Muscle of leg (tissue), 11 donors: Measurements from ENCODE around the gene UACA. TPM values are rescaled to one million over a fixed set of nuclear protein-coding genes. Genes with fewer than 3 reads are reported as not detected.

Experiments used
- DNase-seq: peaks from one replicate; pipeline ENCODE4 v3.0.0; 2013
- H3K27ac ChIP-seq: one replicate; pipeline ENCODE4 v1.5.1; 2013; ENCODE audit warnings: mild to moderate bottlenecking, low read length, control low read depth
- H3K27me3 ChIP-seq: one replicate; pipeline ENCODE4 v1.6.1; 2013; ENCODE audit warnings: low read length; ENCODE audit not compliant: control insufficient read depth, insufficient read depth
- H3K36me3 ChIP-seq: one replicate; pipeline ENCODE4 v1.6.1; 2013; ENCODE audit warnings: low read length; ENCODE audit not compliant: control insufficient read depth, insufficient read depth
- H3K4me1 ChIP-seq: one replicate; pipeline ENCODE4 v1.6.1; 2013; ENCODE audit warnings: low read length; ENCODE audit not compliant: control insufficient read depth, insufficient read depth
- H3K4me3 ChIP-seq: one replicate; pipeline ENCODE4 v1.5.1; 2013; ENCODE audit warnings: low read length, control low read depth
- H3K9me3 ChIP-seq: replicated peaks from 2 replicates; pipeline ENCODE4 v1.6.1; 2013; ENCODE audit warnings: low read depth, low read length; ENCODE audit not compliant: control insufficient read depth
- whole genome bisulfite sequencing: methylation state at CpG from one replicate; pipeline ENCODE4 v1.1.5; 2013; ENCODE audit warnings: missing lambda C conversion rate; ENCODE audit not compliant: insufficient coverage; 5-methylcytosine and 5-hydroxymethylcytosine counted together
- polyA plus RNA-seq, 8 donors: library from polyadenylated mRNA; unstranded; fragments of 120-200 nt; gene quantifications; one replicate each; pipeline versions ENCODE4 v1.2.1 to v1.2.3, GENCODE V29; 2013; ENCODE audit warnings: inconsistent platforms in 1 of 8, low replicate concordance in 1 of 8; ENCODE audit not compliant: insufficient read length in 8 of 8, insufficient read depth in 1 of 8
- total RNA-seq: library from RNA; stranded (reverse); fragments of 120-200 nt; gene quantifications from one replicate; pipeline ENCODE4 v1.2.4, GENCODE V29; 2013

Gene UACA
- total and polyA plus RNA-seq, 9 donors: 92.8 to 139 (median 125) TPM

DNA sequence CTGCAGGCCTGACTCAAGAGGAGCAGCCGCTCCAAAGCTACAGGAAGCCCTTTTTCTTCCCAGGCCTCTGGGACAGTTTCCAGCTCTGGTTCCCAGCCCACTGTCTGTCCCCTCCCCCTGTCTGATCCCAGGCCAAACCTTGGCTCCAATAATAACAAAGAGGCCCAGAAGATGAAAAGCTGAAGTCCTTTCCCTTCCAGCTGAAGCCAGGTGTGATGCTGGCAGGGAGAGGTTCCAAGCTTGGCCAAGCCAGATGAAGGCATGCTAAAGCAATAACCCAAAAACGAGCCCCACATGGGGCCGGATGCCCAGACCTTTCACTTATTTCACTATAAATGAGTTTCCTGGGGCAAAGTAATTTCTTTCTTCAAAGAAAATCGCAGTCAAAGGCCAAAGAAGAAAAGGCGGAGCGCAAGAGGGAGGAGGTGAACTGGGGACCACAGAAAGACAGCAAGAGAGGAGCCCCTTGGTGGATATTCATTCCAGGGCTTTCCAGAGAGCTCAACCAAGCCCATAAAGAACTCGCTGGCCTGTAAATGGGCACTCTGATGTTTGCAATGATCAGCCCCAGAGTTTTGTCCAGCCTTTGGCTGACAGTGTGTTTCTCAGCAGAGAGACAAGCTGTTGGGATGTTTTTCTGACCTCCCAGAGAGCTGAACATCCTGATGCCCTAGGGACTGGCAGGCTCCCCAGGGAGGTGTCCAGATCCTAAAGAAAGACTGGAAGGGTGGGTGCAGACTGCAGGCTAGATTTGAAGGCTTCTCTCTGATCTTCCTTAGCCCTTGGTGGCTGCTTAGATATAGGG lies 157.6 kb downstream of the UACA start:
- Histone ChIP-seq H3K27ac (peak overlapping the region; percentile 79), H3K9me3 (no peaks in the 10 kb centered on the region), H3K4me1 (peaks cover 52% of the 10 kb centered on the region), H3K4me3 (no peak overlapping the region), H3K36me3 (no peaks in the 10 kb centered on the region), H3K27me3 (no peaks in the 10 kb centered on the region)
- peak; percentile 97 for DNase-seq
- 17% methylated on average over 5 of the region's 7 CpGs for WGBS

- Histone ChIP-seq H3K4me1 (peaks cover 47% of the 10 kb centered on the region), H3K9me3 (no peaks in the 10 kb centered on the region), H3K27ac (peak overlapping the region; percentile 22), H3K27me3 (no peaks in the 10 kb centered on the region), H3K36me3 (no peaks in the 10 kb centered on the region), H3K4me3 (no peak overlapping the region)
- peak; percentile 46 for DNase-seq
- WGBS: 20% methylated on average over 10 of the region's 18 CpGs
These were observed 158.6 kb downstream of the UACA start for GRCh38 chr15:70604666-70605315.

Other genes with a start within 250 kb of the UACA start
- 12.6 TPM for gene LARP6, start 90.6 kb upstream of the UACA start, total RNA-seq
- 10 to 100 TPM; 10.6 to 17.9 (median 13.8) TPM for gene LARP6, start 90.6 kb upstream of the UACA start, polyA plus RNA-seq
- 1.5 TPM for gene THAP10, start 128.9 kb upstream of the UACA start, total RNA-seq
- gene THAP10, start 128.9 kb upstream of the UACA start, polyA plus RNA-seq: 1 to 10 TPM; 1.7 to 3.5 (median 2.4) TPM
- gene LRRC49, start 129.3 kb upstream of the UACA start, total RNA-seq: 13.8 TPM
- gene LRRC49, start 129.3 kb upstream of the UACA start, polyA plus RNA-seq: 1 to 10 TPM; 4.5 to 7.4 (median 5.9) TPM